ENCODE results near the gene GATC.

DNA sequence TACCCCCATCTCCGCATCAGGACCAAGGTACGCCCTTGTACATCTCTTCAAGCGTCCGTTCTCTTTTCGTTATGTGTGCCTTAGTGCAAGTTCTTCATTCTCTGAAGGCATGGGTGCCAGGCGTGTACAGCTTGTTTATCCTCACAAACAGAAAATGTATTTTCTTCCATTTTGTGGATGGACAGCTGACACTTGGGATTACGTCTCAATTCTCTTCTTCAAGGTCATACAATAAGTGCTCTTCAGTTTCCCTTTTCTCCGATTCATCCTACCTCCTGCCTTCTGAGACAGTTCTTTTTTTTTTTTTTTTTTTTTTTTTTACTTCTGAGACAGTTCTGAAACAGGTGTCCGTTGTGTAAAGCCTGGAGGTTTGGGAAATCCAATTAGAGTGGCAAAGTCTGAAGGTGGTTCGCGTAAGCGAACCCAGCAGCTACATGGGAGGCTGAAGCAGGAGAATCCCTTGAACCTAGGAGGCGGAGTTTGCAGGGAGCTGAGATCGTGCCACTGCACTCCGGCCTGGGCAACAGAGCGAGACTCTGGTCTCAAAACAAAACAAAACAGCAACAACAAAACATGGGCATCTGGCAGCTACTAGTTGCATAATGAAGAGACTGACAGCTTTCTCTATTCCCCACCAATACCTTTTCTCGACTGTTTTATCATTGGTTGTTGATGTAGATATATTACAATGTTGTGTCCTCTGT lies 7.6 kb upstream of the GATC start:
- TF ChIP-seq, protein P1, sequence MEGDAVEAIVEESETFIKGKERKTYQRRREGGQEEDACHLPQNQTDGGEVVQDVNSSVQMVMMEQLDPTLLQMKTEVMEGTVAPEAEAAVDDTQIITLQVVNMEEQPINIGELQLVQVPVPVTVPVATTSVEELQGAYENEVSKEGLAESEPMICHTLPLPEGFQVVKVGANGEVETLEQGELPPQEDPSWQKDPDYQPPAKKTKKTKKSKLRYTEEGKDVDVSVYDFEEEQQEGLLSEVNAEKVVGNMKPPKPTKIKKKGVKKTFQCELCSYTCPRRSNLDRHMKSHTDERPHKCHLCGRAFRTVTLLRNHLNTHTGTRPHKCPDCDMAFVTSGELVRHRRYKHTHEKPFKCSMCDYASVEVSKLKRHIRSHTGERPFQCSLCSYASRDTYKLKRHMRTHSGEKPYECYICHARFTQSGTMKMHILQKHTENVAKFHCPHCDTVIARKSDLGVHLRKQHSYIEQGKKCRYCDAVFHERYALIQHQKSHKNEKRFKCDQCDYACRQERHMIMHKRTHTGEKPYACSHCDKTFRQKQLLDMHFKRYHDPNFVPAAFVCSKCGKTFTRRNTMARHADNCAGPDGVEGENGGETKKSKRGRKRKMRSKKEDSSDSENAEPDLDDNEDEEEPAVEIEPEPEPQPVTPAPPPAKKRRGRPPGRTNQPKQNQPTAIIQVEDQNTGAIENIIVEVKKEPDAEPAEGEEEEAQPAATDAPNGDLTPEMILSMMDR (IDR thresholded peaks at IDR 0.05; ENCODE audit: borderline replicate concordance, extremely low read depth, low read length, poor library complexity, severe bottlenecking) = no peak
- no peak for TF ChIP-seq EZH2 (IDR thresholded peaks at IDR 0.05; ENCODE audit: borderline replicate concordance, low read depth, low read length, severe bottlenecking)

All from DND-41 (cell line).